Endothelial cell of umbilical vein (primary cell): ENCODE results near the gene SH3BP5. TPM values are rescaled to one million over a fixed set of nuclear protein-coding genes. Genes with fewer than 3 reads are reported as not detected.

ENCODE experiments used
- Bru-seq: library from RNA; stranded (reverse); fragments of 400-500 nt; gene quantifications from one replicate; lab custom pipeline; 2021; lab: Mats Ljungman, UMichigan
- BruChase-seq, 2 experiments: library from RNA; stranded (reverse); fragments of 400-500 nt; gene quantifications; one replicate each; lab custom pipeline; 2021; lab: Mats Ljungman, UMichigan
- BruUV-seq: library from RNA; stranded (reverse); fragments of 400-500 nt; replicated peaks from 2 replicates; lab custom pipeline; 2021; lab: Mats Ljungman, UMichigan
- CTCF ChIA-PET: fragments of 300-600, 350-600 bp; sonication (Branson Sonifier 250); formaldehyde crosslinking; loops from one replicate; lab custom pipeline; 2021; ENCODE audit warnings: antibody characterized with exemption, inconsistent platforms; lab: Charles Lee
- POLR2A ChIA-PET: fragments of 300-600, 350-600 bp; sonication (Branson Sonifier 250); formaldehyde crosslinking; loops from one replicate; lab custom pipeline; 2021; ENCODE audit warnings: antibody characterized with exemption, inconsistent platforms; lab: Charles Lee
- DNase-seq: peaks from one replicate; pipeline ENCODE4 v3.0.0-alpha.2; 2011; ENCODE audit warnings: low read depth, low spot score
- FAIRE-seq: peaks from 2 replicates; lab custom pipeline; 2011; peaks lifted over from hg19 to GRCh38; lab: Jason Lieb, UNC
- H2AFZ ChIP-seq: 2 replicates; pipeline ENCODE4 v1.6.0; 2012; ENCODE audit warnings: low read depth, low read length, control low read depth, inconsistent platforms
- H3K27ac ChIP-seq: 2 replicates; pipeline ENCODE4 v1.5.1; 2011; ENCODE audit warnings: low read depth, mild to moderate bottlenecking, control low read depth, low read length, moderate library complexity; ENCODE audit not compliant: insufficient read depth
- H3K27me3 ChIP-seq, 2 experiments: 2 replicates each; pipeline versions ENCODE4 v1.6.0 to v1.6.1; 2011; ENCODE audit warnings: low read length in 2 of 2, mixed read lengths in 1 of 2; ENCODE audit not compliant: control insufficient read depth in 2 of 2, insufficient read depth in 2 of 2
- H3K36me3 ChIP-seq, 2 experiments: 2 replicates in 1 of 2; 3 replicates in 1 of 2; pipeline ENCODE4 v1.5.1; 2011; ENCODE audit warnings: low read length in 2 of 2, mild to moderate bottlenecking in 1 of 2, moderate library complexity in 1 of 2; ENCODE audit not compliant: control insufficient read depth in 2 of 2, insufficient read depth in 2 of 2; ENCODE audit errors: extremely low read depth in 1 of 2
- H3K4me1 ChIP-seq: 3 replicates; pipeline ENCODE4 v1.5.1; 2011; ENCODE audit warnings: mild to moderate bottlenecking, low read length; ENCODE audit not compliant: control insufficient read depth, insufficient read depth; ENCODE audit errors: extremely low read depth
- H3K4me2 ChIP-seq: 2 replicates; pipeline ENCODE4 v1.6.1; 2011; ENCODE audit warnings: low read length, control low read depth, mixed read lengths; ENCODE audit not compliant: insufficient read depth
- H3K4me3 ChIP-seq, 3 experiments: fragments of 200-600 bp in 1 of 3; sonication (generic), shearing (Covaris generic) in 1 of 3; replicated peaks in 1 of 3; 2 replicates each; pipeline ENCODE4 v1.5.1; 2011 to 2016; ENCODE audit warnings: control low read depth in 3 of 3, low read length in 3 of 3, mild to moderate bottlenecking in 2 of 3, inconsistent platforms in 1 of 3, low read depth in 1 of 3, moderate library complexity in 1 of 3; ENCODE audit not compliant: insufficient read depth in 1 of 3
- H3K79me2 ChIP-seq: 2 replicates; pipeline ENCODE4 v1.6.0; 2012; ENCODE audit warnings: low read length, inconsistent platforms; ENCODE audit not compliant: control insufficient read depth, insufficient read depth
- H3K9ac ChIP-seq: replicated peaks from 2 replicates; pipeline ENCODE3; 2011; ENCODE audit warnings: low read length, control low read depth; ENCODE audit not compliant: insufficient read depth; ENCODE audit errors: extremely low read depth
- H3K9me1 ChIP-seq: replicated peaks from 3 replicates; pipeline ENCODE4 v1.6.0; 2011; ENCODE audit warnings: mild to moderate bottlenecking, low read length; ENCODE audit not compliant: control insufficient read depth, insufficient read depth; ENCODE audit errors: extremely low read depth
- H3K9me3 ChIP-seq: replicated peaks from 2 replicates; pipeline ENCODE4 v1.5.1; 2012; ENCODE audit warnings: low read length, inconsistent platforms; ENCODE audit not compliant: control insufficient read depth, insufficient read depth
- H4K20me1 ChIP-seq: replicated peaks from 2 replicates; pipeline ENCODE3; 2011; ENCODE audit warnings: mild to moderate bottlenecking, low read length; ENCODE audit not compliant: control insufficient read depth, insufficient read depth; ENCODE audit errors: extremely low read depth
- MYC ChIP-seq: IDR thresholded peaks from one replicate; pipeline ENCODE4 v1.6.1; 2011; ENCODE audit warnings: mild to moderate bottlenecking, low read depth, low read length
- POLR2A ChIP-seq: IDR thresholded peaks from 2 replicates; pipeline ENCODE4 v1.6.1; 2012; ENCODE audit warnings: low read depth, mild to moderate bottlenecking, control low read depth, low read length
- POLR2AphosphoS5 ChIP-seq: IDR thresholded peaks from 2 replicates; pipeline ENCODE4 v1.6.1; 2012; ENCODE audit warnings: low read depth, mild to moderate bottlenecking, control low read depth, low read length, moderate library complexity; ENCODE audit not compliant: insufficient read depth
- dilution Hi-C: fragments of 300-500 bp; cut with MboI; formaldehyde crosslinking; loops from one replicate; pipeline ENCODE4 v1.15.0; 2019; ENCODE audit warnings: low sequenced_read_pairs; ENCODE audit not compliant: extremely low pct_ligation_motif_present
- intact Hi-C: fragments of 100-400 bp; cut with micrococcal nuclease; formaldehyde crosslinking; loops from one replicate; pipeline ENCODE4 v1.10.0; 2022
- long read RNA-seq: library from polyadenylated mRNA; stranded (forward); transcript quantifications from one replicate; pipeline ENCODE4 v2.0.0, GENCODE V29; 2021
- polyA minus RNA-seq, 3 experiments: library from RNA; depleted of rRNA, polyadenylated mRNA; stranded (reverse); fragments of >200 nt; gene quantifications; 1 replicate in 1 of 3; 2 replicates in 2 of 3; pipeline ENCODE4 v1.2.3, GENCODE V29; 2011
- polyA plus RNA-seq, 4 experiments: library from polyadenylated mRNA; depleted of rRNA in 3 of 4; stranded (reverse) in 3 of 4; unstranded in 1 of 4; fragments of >200 nt; gene quantifications; 2 replicates each; pipeline versions ENCODE4 v1.2.1 to v1.2.3, GENCODE V29; 2011 to 2012; ENCODE audit warnings: missing spikeins in 1 of 4
- total RNA-seq: library from RNA; stranded (reverse); gene quantifications from 2 replicates; pipeline ENCODE4 v1.2.3, GENCODE V29; 2021
- TF ChIP-seq, protein P1 (sequence below): IDR thresholded peaks from 2 replicates; pipeline ENCODE4 v1.6.1; 2011; ENCODE audit not compliant: insufficient read depth, insufficient read length
- TF ChIP-seq, protein P2 (sequence below), 2 donors: IDR thresholded peaks; 1 replicate in 1 of 2; 2 replicates in 1 of 2; pipeline ENCODE4 v1.5.1; 2011; ENCODE audit warnings: low read length in 2 of 2, mild to moderate bottlenecking in 2 of 2, moderate library complexity in 2 of 2, control low read depth in 1 of 2, inconsistent platforms in 1 of 2, low read depth in 1 of 2; ENCODE audit not compliant: insufficient read depth in 1 of 2; ENCODE audit errors: extremely low read depth in 1 of 2

Gene SH3BP5, protein sequence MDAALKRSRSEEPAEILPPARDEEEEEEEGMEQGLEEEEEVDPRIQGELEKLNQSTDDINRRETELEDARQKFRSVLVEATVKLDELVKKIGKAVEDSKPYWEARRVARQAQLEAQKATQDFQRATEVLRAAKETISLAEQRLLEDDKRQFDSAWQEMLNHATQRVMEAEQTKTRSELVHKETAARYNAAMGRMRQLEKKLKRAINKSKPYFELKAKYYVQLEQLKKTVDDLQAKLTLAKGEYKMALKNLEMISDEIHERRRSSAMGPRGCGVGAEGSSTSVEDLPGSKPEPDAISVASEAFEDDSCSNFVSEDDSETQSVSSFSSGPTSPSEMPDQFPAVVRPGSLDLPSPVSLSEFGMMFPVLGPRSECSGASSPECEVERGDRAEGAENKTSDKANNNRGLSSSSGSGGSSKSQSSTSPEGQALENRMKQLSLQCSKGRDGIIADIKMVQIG
- total RNA-seq (64.8 and 76.3 TPM in 2 replicates), polyA plus RNA-seq (25.0 and 35.3 TPM in 2 replicates), polyA minus RNA-seq (32.9 and 34.3 TPM in 2 replicates), Bru-seq, nascent RNA (percentile 88 among the genes with signal in this experiment), BruChase-seq, experiment 1, labeled RNA remaining after a 6-hour chase (percentile 84 among the genes with signal in this experiment), BruChase-seq, experiment 2, labeled RNA remaining after a 2-hour chase (percentile 74 among the genes with signal in this experiment)
- 51.1 and 55.7 TPM in 2 replicates for polyA plus RNA-seq (2011; cell fraction: cytosol; rRNA removed)
- polyA plus RNA-seq (2011; cell fraction: nucleus; rRNA removed), result 58.2 and 66.7 TPM in 2 replicates
- 44.3 and 58.3 TPM in 2 replicates for polyA plus RNA-seq (2012)
- 20.3 TPM for polyA minus RNA-seq (2011; cell fraction: cytosol; rRNA and poly(A)+ RNA removed)
- polyA minus RNA-seq (2011; cell fraction: nucleus; rRNA and poly(A)+ RNA removed), result 15.8 and 20.4 TPM in 2 replicates
- long read RNA-seq, transcript SH3BP5-202 (9 exons, 2,822 nt), result major isoform, 19 of 47 reads
- long read RNA-seq, partial matches to known transcripts, result 19 of 47 reads
- long read RNA-seq, other reads (novel, unspliced or antisense), result 9 of 47 reads

DNA sequence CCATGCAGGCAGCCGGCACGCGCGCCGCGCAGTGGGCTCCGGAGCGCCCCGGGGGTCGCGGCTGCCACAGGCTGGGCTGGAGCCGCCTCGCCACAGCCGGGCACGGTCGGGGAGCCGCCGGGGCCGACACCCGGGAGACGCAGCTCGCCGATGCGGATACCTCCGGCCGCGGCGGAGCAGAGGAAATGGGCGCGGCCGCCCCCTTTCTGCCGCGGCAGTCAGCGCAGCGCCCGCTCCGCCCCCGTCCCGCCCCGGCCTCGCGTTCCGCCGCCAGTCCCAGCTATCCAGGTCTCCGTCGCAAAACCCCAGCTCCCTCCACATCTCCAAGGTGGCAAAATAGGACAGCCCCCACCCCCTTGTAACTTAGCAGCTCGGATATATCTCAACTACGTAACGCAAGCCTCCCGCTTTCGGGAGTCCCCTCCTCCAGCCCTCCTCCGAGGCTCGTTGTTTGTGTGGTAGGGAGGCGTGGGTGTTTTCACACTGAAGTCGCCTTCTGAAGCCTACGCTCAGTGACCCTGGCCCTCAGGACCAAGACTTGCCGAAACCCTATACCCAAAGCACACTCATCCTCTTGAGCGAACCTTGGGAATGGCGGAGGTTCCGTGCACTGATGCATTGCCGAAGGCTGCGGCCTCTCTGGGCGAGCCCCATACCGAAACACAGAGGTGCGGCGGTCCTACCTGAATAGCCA lies at the start of gene SH3BP5:
Gene SH3BP5 (minus strand): TSS at position 182 of the 694 bp plus-strand sequence. CDS start 178 bp downstream, at position 4.
- Histone ChIP-seq H3K9me1 (no peaks in the 10 kb centered on the region), H3K4me2 (peak within 1 kb of the TSS; percentile 99), H3K4me1 (peaks cover 37% of the 10 kb centered on the region), H3K79me2 (peaks cover 36% of the 10 kb centered on the region), H4K20me1 (no peaks in the 10 kb centered on the region), H3K4me3 (peak within 1 kb of the TSS; percentile 91 to 93 (median 92)), H3K27ac (peak within 1 kb of the TSS; percentile 61), H3K27me3 (no peaks in the 10 kb centered on the region), H3K9ac (peak within 1 kb of the TSS; percentile 72), H3K9me3 (no peaks in the 10 kb centered on the region), H2AFZ (peak within 1 kb of the TSS; percentile 94), H3K36me3 (no peaks in the 10 kb centered on the region)
- TF ChIP-seq MYC (no peak), POLR2A (peak; percentile 83), POLR2AphosphoS5 (peak; percentile 87)
- TF ChIP-seq, protein P1, sequence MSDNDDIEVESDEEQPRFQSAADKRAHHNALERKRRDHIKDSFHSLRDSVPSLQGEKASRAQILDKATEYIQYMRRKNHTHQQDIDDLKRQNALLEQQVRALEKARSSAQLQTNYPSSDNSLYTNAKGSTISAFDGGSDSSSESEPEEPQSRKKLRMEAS, result no peak
- TF ChIP-seq, protein P2, sequence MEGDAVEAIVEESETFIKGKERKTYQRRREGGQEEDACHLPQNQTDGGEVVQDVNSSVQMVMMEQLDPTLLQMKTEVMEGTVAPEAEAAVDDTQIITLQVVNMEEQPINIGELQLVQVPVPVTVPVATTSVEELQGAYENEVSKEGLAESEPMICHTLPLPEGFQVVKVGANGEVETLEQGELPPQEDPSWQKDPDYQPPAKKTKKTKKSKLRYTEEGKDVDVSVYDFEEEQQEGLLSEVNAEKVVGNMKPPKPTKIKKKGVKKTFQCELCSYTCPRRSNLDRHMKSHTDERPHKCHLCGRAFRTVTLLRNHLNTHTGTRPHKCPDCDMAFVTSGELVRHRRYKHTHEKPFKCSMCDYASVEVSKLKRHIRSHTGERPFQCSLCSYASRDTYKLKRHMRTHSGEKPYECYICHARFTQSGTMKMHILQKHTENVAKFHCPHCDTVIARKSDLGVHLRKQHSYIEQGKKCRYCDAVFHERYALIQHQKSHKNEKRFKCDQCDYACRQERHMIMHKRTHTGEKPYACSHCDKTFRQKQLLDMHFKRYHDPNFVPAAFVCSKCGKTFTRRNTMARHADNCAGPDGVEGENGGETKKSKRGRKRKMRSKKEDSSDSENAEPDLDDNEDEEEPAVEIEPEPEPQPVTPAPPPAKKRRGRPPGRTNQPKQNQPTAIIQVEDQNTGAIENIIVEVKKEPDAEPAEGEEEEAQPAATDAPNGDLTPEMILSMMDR (IDR thresholded peaks at IDR 0.05; ENCODE audit: extremely low read depth in 1 of 2, insufficient read depth in 1 of 2, low read depth in 1 of 2, low read length in 2 of 2), result peak; percentile 46 to 72
- CTCF ChIA-PET, result interaction anchor here (0.7 to 7.9 kb wide), 23 partner anchors 9 to 74 kb away, joined by 3 to 185 read pairs (median 6); no protein-coding TSS in a partner anchor
- FAIRE-seq (peak; percentile 48), DNase-seq (peak; percentile 68)
- no TSS peak for BruUV-seq
- dilution Hi-C loops (no loop called here), intact Hi-C loops (loop anchor here (1.0 kb wide), 2 partner anchors 46 to 64 kb away; no protein-coding TSS in a partner anchor)
- POLR2A ChIA-PET, result interaction anchor here (0.7 kb wide), 1 partner anchor 1570 kb away, joined by 7 read pairs; no protein-coding TSS in a partner anchor
